ENCODE results near the gene MAPK14. TPM values are rescaled to one million over a fixed set of nuclear protein-coding genes. Genes with fewer than 3 reads are reported as not detected.

The MAPK14 gene
- total and polyA plus RNA-seq, 9 of the 15 experiments (the other 6 are each of a cell fraction or from before 2014, with no cell fraction given), result 8.8 to 62.7 (median 35.5) TPM

DNA sequence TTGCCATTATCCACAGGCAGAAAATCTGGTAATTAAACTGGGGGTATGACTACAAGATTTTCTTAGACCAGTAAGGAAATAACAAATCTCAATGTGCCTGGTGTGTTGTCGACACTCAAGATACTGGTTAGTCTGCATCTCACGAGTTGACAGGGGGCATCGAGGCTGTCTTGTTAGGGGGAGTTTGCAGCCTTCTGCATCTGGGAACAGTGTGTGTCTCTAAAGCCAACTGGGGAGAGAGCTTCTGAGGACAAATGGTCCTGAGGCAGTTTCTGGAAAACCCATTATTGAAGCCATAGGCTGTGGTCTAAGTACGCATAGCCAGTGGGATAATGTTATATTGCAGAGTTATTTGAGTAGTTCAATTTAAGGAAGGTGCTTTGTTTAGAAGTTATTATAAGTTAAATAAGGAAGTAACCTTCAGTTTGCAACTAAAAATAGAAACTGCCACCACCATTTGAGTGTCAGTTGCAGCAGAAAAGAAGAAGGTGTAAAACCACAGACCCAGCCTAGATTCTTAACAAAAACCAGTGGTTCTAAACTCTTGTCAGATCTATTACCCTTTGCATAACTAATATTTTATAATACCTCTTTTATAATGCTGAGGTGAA, 87.3 kb downstream of the MAPK14 start (continued):
- TF ChIP-seq, protein P1, sequence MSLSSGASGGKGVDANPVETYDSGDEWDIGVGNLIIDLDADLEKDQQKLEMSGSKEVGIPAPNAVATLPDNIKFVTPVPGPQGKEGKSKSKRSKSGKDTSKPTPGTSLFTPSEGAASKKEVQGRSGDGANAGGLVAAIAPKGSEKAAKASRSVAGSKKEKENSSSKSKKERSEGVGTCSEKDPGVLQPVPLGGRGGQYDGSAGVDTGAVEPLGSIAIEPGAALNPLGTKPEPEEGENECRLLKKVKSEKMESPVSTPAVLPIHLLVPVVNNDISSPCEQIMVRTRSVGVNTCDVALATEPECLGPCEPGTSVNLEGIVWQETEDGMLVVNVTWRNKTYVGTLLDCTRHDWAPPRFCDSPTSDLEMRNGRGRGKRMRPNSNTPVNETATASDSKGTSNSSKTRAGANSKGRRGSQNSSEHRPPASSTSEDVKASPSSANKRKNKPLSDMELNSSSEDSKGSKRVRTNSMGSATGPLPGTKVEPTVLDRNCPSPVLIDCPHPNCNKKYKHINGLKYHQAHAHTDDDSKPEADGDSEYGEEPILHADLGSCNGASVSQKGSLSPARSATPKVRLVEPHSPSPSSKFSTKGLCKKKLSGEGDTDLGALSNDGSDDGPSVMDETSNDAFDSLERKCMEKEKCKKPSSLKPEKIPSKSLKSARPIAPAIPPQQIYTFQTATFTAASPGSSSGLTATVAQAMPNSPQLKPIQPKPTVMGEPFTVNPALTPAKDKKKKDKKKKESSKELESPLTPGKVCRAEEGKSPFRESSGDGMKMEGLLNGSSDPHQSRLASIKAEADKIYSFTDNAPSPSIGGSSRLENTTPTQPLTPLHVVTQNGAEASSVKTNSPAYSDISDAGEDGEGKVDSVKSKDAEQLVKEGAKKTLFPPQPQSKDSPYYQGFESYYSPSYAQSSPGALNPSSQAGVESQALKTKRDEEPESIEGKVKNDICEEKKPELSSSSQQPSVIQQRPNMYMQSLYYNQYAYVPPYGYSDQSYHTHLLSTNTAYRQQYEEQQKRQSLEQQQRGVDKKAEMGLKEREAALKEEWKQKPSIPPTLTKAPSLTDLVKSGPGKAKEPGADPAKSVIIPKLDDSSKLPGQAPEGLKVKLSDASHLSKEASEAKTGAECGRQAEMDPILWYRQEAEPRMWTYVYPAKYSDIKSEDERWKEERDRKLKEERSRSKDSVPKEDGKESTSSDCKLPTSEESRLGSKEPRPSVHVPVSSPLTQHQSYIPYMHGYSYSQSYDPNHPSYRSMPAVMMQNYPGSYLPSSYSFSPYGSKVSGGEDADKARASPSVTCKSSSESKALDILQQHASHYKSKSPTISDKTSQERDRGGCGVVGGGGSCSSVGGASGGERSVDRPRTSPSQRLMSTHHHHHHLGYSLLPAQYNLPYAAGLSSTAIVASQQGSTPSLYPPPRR (CRISPR knock-in tag; IDR thresholded peaks at IDR 0.05; ENCODE audit: borderline replicate concordance), result no peak
- TF ChIP-seq, protein P2, sequence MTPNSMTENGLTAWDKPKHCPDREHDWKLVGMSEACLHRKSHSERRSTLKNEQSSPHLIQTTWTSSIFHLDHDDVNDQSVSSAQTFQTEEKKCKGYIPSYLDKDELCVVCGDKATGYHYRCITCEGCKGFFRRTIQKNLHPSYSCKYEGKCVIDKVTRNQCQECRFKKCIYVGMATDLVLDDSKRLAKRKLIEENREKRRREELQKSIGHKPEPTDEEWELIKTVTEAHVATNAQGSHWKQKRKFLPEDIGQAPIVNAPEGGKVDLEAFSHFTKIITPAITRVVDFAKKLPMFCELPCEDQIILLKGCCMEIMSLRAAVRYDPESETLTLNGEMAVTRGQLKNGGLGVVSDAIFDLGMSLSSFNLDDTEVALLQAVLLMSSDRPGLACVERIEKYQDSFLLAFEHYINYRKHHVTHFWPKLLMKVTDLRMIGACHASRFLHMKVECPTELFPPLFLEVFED (CRISPR knock-in tag; conservative IDR thresholded peaks at IDR 0.05), result no peak
- TF ChIP-seq MTF1 (CRISPR knock-in tag; IDR thresholded peaks at IDR 0.05; ENCODE audit: borderline replicate concordance) (no peak), ZNF589 (CRISPR knock-in tag; IDR thresholded peaks at IDR 0.05; ENCODE audit: low read depth) (no peak)
